PFSK-1 (cell line): ENCODE data around the gene IL15.

ENCODE experiments used
- FOXP2 ChIP-seq: optimal IDR thresholded peaks from 2 replicates; pipeline ENCODE3; 2011; ENCODE audit warnings: borderline replicate concordance, control low read depth, inconsistent platforms; ENCODE audit not compliant: insufficient read depth; ENCODE audit errors: extremely low read length, extremely low read depth
- POLR2AphosphoS5 ChIP-seq: IDR thresholded peaks from 2 replicates; pipeline ENCODE4 v1.6.1; 2012; ENCODE audit warnings: low read depth, mild to moderate bottlenecking, control low read depth, low read length, moderate library complexity
- REST ChIP-seq, 2 experiments: IDR thresholded peaks; 2 replicates each; pipeline versions ENCODE4 v1.6.1 to v1.8.0; 2011 to 2012; ENCODE audit warnings: low read depth in 2 of 2, low read length in 2 of 2, control low read depth in 1 of 2, inconsistent platforms in 1 of 2, mild to moderate bottlenecking in 1 of 2, moderate library complexity in 1 of 2; ENCODE audit not compliant: insufficient read depth in 1 of 2
- SIN3A ChIP-seq: IDR thresholded peaks from 2 replicates; pipeline ENCODE4 v1.6.1; 2012; ENCODE audit warnings: mild to moderate bottlenecking, low read length, moderate library complexity, borderline replicate concordance; ENCODE audit not compliant: insufficient read depth
- TAF1 ChIP-seq: IDR thresholded peaks from 2 replicates; pipeline ENCODE4 v1.6.1; 2012; ENCODE audit warnings: low read length, control low read depth, borderline replicate concordance; ENCODE audit not compliant: insufficient read depth

IL15 gene

DNA sequence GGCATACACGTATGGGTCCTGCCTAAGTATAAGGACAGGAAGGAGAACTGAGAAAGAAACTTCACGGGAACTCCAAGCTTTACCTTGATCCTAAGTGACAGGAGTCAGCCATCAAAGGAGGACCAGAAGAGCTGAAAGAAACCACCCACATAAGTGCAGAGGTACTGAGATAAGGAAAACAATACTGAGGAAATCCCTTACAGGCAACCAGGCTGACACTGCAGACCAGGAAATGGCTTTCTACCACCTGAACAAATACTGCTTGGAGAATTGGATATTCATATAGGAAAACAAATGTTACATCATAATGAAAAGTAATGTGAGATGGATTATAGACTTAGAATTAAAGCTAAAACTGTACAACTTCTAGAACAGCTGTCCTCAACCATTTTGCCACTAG is 127.0 kb downstream of the IL15 start:
- TF ChIP-seq FOXP2 = no peak

- no peak for TF ChIP-seq SIN3A
- no peak for TF ChIP-seq FOXP2
- TF ChIP-seq POLR2AphosphoS5 = no peak
- TF ChIP-seq TAF1 = no peak
- no peak for TF ChIP-seq REST (IDR thresholded peaks at IDR 0.05; ENCODE audit: insufficient read depth in 1 of 2, low read depth in 2 of 2, low read length in 2 of 2)
Measured at GRCh38 chr4:141768954-141769353, 132.6 kb downstream of the IL15 start.

DNA sequence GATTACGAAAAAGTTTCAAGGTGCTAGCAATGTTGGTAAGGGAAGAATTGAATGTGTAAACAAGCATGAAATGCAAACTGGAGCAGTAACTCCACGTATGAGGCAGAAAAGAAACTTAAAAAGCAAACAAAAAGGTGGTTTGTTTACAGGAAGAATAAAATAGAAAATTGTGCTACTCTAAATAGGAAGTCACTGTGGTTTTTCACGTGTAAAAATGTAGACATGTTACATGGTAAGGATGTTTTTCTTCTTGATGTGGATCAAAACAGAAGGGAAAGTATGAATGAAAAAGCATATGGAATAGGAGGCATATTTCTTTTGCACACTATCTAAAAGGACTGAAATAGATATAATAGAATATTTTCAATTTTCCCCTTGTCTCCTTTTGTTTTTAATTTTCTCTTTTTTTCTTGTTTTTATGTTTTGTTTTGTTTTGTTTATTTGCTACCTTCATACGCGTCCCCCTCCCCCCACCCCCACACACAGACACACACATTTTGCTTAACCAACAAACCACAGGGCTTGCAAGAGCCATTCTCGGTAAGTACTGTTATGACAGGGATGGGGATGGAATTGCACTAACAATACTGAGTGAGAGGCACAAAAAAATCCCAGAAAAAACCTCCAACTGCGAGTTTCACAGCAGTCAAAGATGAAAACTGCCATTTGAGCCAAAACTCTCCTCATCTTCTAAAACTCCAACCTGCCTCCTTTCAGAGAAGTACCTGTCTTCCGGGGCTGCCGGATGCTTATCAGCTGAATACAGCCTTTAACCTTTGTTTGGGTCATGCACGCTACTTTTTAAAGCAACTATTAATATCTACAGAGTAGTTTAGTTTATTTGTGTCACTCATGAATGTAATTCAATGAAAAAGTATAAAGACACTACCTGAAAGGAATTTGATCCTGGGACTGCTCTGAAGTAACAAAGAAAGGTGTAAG is 135.8 kb downstream of the IL15 start:
- TF ChIP-seq SIN3A (no peak), FOXP2 (no peak), TAF1 (no peak), REST (IDR thresholded peaks at IDR 0.05; ENCODE audit: insufficient read depth in 1 of 2, low read depth in 2 of 2, low read length in 2 of 2) (no peak), POLR2AphosphoS5 (no peak)

GRCh38 chr4:141772838-141773237 is 136.5 kb downstream of the IL15 start:
- TF ChIP-seq POLR2AphosphoS5 (no peak), TAF1 (no peak), REST (IDR thresholded peaks at IDR 0.05; ENCODE audit: insufficient read depth in 1 of 2, low read depth in 2 of 2, low read length in 2 of 2) (no peak), SIN3A (no peak), FOXP2 (no peak)

DNA sequence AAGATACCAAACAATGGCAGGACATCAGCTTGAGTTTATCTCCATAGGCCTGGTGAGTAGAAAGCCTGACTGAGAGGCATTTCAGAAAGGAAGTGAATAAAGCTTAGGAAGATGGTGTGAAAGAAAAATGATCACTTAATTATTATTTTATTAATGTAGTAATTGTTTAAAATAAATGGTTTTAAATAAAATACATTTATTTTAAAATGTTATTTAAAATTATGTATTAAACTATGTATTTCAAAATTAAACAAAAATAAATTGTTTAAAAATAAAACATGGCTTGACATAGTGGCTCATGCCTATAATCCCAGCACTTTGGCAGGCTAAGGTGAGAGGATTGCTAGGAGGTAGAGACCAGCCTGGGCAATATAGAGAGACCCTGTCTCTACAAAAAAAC is 145.8 kb downstream of the IL15 start:
- no peak for TF ChIP-seq POLR2AphosphoS5
- no peak for TF ChIP-seq FOXP2
- no peak for TF ChIP-seq REST (IDR thresholded peaks at IDR 0.05; ENCODE audit: insufficient read depth in 1 of 2, low read depth in 2 of 2, low read length in 2 of 2)
- TF ChIP-seq SIN3A = no peak
- TF ChIP-seq TAF1 = no peak
